Renal cortex interstitium (tissue), 11 donors: Measurements from ENCODE around the gene ACAN. TPM values are rescaled to one million over a fixed set of nuclear protein-coding genes. Genes with fewer than 3 reads are reported as not detected.

Experiments used
- DNase-seq, 11 donors: peaks; one replicate each; pipeline ENCODE4 v3.0.0-alpha.2; 2013; ENCODE audit warnings: low read depth in 9 of 11, low spot score in 4 of 11; ENCODE audit errors: extremely low read depth in 1 of 11
- polyA plus RNA-seq, 3 donors: library from polyadenylated mRNA; unstranded; fragments of 120-200 nt; gene quantifications; one replicate each; pipeline ENCODE4 v1.2.1, GENCODE V29; 2013; ENCODE audit not compliant: insufficient read length in 3 of 3

Gene ACAN
- polyA plus RNA-seq, 3 donors = 2.8 to 4.1 (median 3.3) TPM

DNA sequence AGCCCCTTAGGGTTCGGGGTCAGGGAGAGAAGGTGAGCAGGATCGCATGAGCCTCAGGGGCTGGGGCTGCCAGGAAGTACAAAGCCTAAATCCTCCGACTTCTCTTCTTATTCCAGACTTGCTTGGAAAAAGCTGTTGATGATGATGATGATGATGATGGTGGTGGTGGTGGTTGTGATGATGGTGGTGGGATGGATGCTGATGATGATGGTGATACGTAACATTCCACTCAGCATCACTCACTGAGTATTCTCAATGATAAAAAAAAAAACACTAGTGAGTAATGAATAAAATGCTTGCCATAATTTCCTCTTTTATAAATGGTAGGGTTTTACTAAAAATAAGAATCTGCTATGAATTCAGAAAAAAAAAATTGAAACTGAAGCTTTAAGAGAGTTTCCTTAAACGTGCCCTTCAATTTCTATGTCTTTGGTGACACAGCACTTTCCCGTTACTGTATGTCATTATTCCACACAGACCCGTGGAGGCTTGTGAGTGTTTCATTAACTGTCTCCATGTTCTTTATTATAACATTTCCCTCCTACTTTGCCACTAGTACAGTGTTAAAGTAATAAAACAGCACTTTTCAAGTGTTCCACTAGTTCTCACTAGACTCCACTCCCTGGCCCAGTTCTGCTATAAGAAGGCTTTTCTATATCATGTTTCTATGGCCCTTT, 5.4 kb upstream of the ACAN start:
- DNase-seq = no peak

DNA sequence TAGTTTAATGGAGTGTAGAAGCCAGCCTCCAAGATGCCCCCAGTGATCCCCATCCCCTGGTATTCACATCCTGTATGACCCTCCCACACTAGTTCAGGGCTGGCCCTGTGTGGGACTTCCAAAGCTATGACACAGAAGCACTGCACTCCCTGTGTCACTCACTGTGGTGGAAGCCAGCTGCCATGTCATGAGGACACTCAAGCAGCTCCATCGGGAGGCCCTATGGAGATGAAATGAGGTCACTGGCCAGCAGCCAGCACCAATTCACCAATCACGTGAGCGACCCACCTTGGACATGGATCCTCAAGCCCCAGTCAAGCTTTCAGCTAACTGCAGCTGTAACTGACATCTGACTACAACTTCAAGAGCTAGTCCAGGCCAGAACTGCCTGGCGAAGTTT, 3.9 kb upstream of the ACAN start:
- no peak for DNase-seq

GRCh38 chr15:88800026-88800425, 3.2 kb upstream of the ACAN start:
- no peak for DNase-seq

- no peak for DNase-seq
Measured at GRCh38 chr15:88800738-88801137, 2.5 kb upstream of the ACAN start.

DNA sequence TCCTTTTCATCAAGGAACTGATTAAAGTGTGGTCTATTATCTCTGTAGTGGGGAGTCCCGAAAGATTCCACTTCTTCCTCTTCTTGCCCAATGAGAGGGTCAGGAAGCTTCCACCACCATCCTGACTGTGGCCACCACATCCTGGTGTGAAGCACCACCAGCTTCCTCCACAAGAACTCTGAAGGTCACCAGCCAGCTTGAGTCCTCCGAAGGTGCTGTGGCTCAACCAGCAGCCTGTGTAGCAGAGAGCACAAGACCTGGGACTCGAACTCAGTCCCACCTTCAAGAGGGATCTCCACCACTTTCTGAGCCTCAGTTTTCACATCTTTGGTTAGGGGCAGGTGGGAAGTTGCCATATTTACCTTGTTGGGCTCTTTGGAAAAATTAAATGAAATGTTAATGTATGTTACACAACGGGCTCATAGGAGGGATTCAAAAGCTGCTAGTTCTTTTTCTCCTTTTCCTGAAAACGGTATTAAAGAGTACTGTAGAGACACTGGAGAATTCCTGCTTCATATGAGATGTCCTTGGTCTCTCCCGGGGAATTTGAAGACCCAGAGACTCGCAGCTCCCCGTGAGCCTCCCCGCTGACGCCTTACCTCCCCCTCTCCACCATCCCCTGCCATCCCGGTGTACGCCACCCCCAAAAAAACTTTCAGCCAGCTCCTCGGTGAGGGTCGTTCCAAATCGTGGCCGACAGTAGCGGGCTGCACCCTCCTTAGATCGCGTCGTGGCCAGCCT, 816 bp upstream of the ACAN start:
- no peak for DNase-seq

DNA sequence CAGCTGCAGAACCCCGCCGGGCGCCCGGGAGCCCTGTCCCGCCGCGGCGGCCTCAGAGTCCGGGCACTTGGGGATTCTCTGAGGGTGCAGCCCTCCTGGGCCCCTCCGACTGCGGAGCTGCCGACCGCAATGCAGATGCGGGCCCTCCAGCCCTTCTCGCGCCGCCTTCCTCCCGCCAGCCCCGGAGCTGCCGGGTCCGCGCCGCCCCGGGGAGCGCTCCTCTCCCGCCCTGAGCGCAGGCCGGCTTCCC, 320 bp upstream of the ACAN start:
- DNase-seq = peak in 2 of 11 donors; percentile 2 to 16

DNA sequence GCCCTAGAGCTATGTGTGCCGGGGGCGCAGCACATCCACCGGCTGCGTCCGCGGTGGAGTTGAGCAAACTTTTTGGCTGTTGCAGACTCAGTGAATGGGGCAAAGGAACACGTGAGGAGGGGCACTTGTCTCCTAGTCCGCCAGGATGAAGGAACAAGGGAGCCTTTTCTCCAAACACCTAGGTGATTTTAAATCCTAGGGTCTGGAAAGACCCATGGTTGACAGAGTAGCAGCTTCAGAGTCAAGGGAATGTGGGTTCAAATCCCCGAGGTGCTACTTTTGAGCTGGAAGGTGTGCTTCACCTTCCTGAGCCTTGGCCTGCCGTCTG, 648 bp downstream of the ACAN start:
- DNase-seq = no peak

- DNase-seq = no peak
Measured at GRCh38 chr15:88804257-88804656, 1.0 kb downstream of the ACAN start.

- DNase-seq = no peak
Measured at GRCh38 chr15:88805031-88805780, 2.0 kb downstream of the ACAN start.

DNA sequence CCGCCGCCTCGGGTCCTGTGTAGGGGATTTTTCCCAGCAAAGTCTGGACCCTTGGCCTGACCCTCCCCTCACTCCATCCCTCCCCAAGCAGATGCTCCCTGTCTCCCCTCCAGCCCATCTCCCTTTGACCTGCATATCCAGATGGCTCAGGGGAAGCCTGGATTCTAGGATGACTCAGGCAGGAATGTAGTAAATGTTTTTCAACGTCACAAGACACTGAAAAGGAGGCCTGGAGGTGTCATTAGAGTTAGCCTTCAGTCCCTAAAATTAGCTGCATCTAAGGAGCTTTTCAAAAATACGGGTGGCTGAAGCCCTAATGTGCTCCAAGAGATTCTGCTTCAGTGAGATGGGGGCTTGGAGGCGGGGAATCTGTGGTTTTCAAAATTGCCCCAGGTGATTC, 7.2 kb downstream of the ACAN start:
- DNase-seq = no peak

GRCh38 chr15:88812133-88812532, 8.9 kb downstream of the ACAN start:
- DNase-seq = no peak

DNA sequence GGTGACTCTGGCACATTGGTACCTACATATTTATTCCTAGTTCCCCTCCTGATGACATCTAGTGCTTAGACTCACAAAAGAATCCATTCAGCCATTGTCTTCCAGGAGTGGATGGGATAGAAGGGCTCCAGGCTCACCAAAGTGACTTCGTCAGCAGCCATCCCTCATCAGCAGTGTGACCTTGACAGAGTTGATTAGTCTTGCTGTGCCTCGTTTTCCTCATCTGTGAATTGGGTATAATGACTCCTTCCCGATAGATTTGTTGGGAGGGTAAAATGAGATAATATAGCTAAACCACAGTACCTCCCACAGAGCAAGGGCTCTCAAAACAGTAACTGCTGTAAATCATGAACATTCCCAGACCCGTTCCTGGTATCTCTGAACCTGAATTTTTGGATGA, 10.7 kb downstream of the ACAN start:
- no peak for DNase-seq

GRCh38 chr15:88814393-88814792, 11.2 kb downstream of the ACAN start:
- no peak for DNase-seq

- no peak for DNase-seq
Measured at GRCh38 chr15:88818920-88819319, 15.7 kb downstream of the ACAN start.

DNA sequence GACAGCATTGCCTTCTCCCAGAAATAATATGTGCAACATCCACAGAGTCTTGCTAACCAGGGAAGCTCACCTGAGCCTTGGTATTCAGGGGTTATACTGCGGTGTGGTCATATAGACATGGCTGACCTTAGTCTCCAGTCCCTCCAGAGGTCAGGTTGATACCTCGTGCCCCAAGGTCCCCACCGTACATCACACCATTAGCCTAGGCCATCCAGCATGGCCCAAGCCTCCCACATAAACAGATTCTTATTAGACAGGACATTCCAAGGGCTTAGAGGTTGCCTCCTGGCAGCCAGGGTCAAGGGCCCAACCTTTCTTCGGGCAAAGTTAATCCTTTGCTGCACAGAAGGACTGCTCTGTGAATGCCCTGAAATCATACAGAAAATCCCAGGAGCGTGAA, 18.8 kb downstream of the ACAN start:
- DNase-seq = no peak

- no peak for DNase-seq
Measured at GRCh38 chr15:88828791-88829190, 25.6 kb downstream of the ACAN start.

GRCh38 chr15:88830016-88830415, 26.8 kb downstream of the ACAN start:
- no peak for DNase-seq

DNA sequence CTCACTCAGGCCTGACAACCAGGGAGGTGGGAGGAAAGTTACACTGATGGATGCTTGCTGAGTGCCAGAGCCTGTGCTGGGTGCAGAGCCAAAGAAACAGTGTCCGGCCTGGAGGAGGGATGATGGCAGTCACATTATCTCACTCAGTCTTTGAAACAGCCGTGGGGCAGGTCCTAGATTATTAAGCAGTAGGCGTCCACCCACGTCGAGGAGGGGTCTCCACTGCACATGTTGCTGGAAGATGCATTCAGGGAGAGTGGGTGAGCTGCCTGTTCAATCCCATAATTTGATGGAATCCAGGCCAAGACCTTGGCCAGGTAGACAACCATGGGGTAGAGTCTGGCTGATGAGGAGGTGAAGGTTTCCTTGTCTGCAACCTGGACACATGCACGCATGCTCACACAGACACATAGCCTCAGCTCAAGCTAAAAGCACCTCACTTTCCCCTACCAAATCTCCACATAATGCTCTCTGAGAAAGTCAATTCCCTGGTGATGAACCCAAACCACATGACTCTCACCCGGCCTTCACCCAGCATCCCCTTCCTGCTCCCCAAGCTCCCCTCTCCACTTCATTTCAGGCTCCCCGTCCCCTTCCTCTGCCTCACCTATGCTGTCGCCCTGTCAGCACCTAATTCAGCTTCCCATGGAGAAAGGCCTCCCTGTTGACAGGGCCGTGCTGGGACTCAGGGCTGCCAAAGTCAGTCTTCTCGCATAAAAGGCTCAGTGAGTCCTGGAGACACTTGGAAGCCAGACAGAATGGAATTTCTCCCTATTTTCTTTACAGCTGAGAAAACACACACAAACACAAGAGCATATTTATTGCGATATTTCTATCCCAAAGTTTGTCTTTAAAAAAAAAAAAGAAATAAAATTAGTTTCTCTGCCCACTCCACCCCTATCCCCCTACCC, 29.8 kb downstream of the ACAN start:
- peak in 3 of 11 donors; percentile 23 to 33 (median 24) for DNase-seq

- peak in 3 of 11 donors; percentile 7 to 23 (median 15) for DNase-seq
Measured at GRCh38 chr15:88833731-88834100, 30.5 kb downstream of the ACAN start.
